Measurements from ENCODE around the gene PGM3. TPM values are rescaled to one million over a fixed set of nuclear protein-coding genes. Genes with fewer than 3 reads are reported as not detected.

PGM3 gene
- total RNA-seq, 4 donors from 2014 or later, result 12.3 to 26.2 (median 18.6) TPM

- Histone ChIP-seq H3K9me3 (no peaks in the 10 kb centered on the region), H3K27ac (no peak overlapping the region), H3K4me1 (peaks cover 0 to 4% (median 0%) of the 10 kb centered on the region in 4 donors), H3K4me3 (no peak overlapping the region), H3K27me3 (no peaks in the 10 kb centered on the region), H3K36me3 (peaks cover 0 to 77% (median 19%) of the 10 kb centered on the region in 3 donors)
- DNase-seq (ENCODE audit: low spot score in 2 of 2), result no peak
- TF ChIP-seq POLR2A (IDR thresholded peaks at IDR 0.05) (no peak), CTCF (IDR thresholded peaks at IDR 0.05) (no peak), EP300 (IDR thresholded peaks at IDR 0.05) (no peak)
These were observed 67.6 kb downstream of the PGM3 start for GRCh38 chr6:83125425-83125824.

- no peak for DNase-seq (ENCODE audit: low spot score in 2 of 2)
- H3K4me3 ChIP-seq, result no peak overlapping the region
- H3K36me3 ChIP-seq, result peaks cover 0 to 69% (median 15%) of the 10 kb centered on the region in 3 donors
- H3K27me3 ChIP-seq, result no peaks in the 10 kb centered on the region
- H3K4me1 ChIP-seq, result peaks cover 0 to 4% (median 0%) of the 10 kb centered on the region in 4 donors
- no peak overlapping the region for H3K27ac ChIP-seq
- no peaks in the 10 kb centered on the region for H3K9me3 ChIP-seq
- TF ChIP-seq POLR2A (IDR thresholded peaks at IDR 0.05), result no peak
- no peak for TF ChIP-seq CTCF (IDR thresholded peaks at IDR 0.05)
- no peak for TF ChIP-seq EP300 (IDR thresholded peaks at IDR 0.05)
- WGBS, 2 donors, result 93 to 96% methylated on average over 3 of the region's 3 CpGs
These were observed 68.5 kb downstream of the PGM3 start for GRCh38 chr6:83124553-83124952.

- no peak overlapping the region for H3K27ac ChIP-seq
- no peaks in the 10 kb centered on the region for H3K27me3 ChIP-seq
- 83 to 86% methylated on average over 2 of the region's 2 CpGs for WGBS, 2 donors
- H3K36me3 ChIP-seq, result peaks cover 0 to 47% (median 0%) of the 10 kb centered on the region in 3 donors
- peaks cover 0 to 4% (median 0%) of the 10 kb centered on the region in 4 donors for H3K4me1 ChIP-seq
- TF ChIP-seq CTCF (IDR thresholded peaks at IDR 0.05), result no peak
- no peak for TF ChIP-seq EP300 (IDR thresholded peaks at IDR 0.05)
- no peak for TF ChIP-seq POLR2A (IDR thresholded peaks at IDR 0.05)
- no peak overlapping the region for H3K4me3 ChIP-seq
- no peak for DNase-seq (ENCODE audit: low spot score in 2 of 2)
- no peaks in the 10 kb centered on the region for H3K9me3 ChIP-seq
These were observed 73.2 kb downstream of the PGM3 start for GRCh38 chr6:83119742-83120300.

- Histone ChIP-seq H3K9me3 (no peaks in the 10 kb centered on the region), H3K36me3 (peaks cover 0 to 35% (median 0%) of the 10 kb centered on the region in 3 donors), H3K27ac (no peak overlapping the region), H3K4me3 (no peak overlapping the region), H3K27me3 (no peaks in the 10 kb centered on the region), H3K4me1 (peaks cover 0 to 4% (median 0%) of the 10 kb centered on the region in 4 donors)
- DNase-seq (ENCODE audit: low spot score in 2 of 2), result no peak
- TF ChIP-seq EP300 (IDR thresholded peaks at IDR 0.05) (no peak), POLR2A (IDR thresholded peaks at IDR 0.05) (no peak), CTCF (IDR thresholded peaks at IDR 0.05) (no peak)
- WGBS, 2 donors, result 83 to 97% methylated on average over 1 of the region's 1 CpG
These were observed 75.3 kb downstream of the PGM3 start for GRCh38 chr6:83117802-83118201.

Other genes starting within 250 kb of the PGM3 start
- gene UBE3D, start 127.4 kb downstream of the PGM3 start, total RNA-seq, result 10 to 100 TPM in 3 of 4 donors, 1 to 10 TPM in 1; 6.3 to 21.9 (median 18.3) TPM
- 10 to 100 TPM; 30.6 to 43.5 (median 37.9) TPM for gene DOP1A, start 125.6 kb downstream of the PGM3 start, total RNA-seq
- 1 to 10 TPM; 2.2 to 4.2 (median 3.0) TPM for gene RWDD2A, start 92 bp upstream of the PGM3 start, total RNA-seq
- 10 to 100 TPM in 3 of 4 donors, 1 to 10 TPM in 1; 7.8 to 17.6 (median 14.9) TPM for gene ME1, start 237.8 kb upstream of the PGM3 start, total RNA-seq